WTC11 (cell line): ENCODE data around the gene RPS6KB2. TPM values are rescaled to one million over a fixed set of nuclear protein-coding genes. Genes with fewer than 3 reads are reported as not detected.

ENCODE experiments used
- ATAC-seq: fragments of 200-7000 bp; cut with Tn5 transposase; 2 replicates; pipeline ENCODE4 v1.10.0; 2021; ENCODE audit warnings: mild to moderate bottlenecking, moderate library complexity
- CTCF ChIA-PET: fragments of 300-600 bp; sonication (Branson Sonifier 250); formaldehyde crosslinking; loops from one replicate; lab custom pipeline; 2021; ENCODE audit warnings: antibody characterized with exemption; lab: Charles Lee
- POLR2A ChIA-PET: fragments of 350-600 bp; sonication (Branson Sonifier 250); formaldehyde crosslinking; loops from one replicate; lab custom pipeline; 2021; ENCODE audit warnings: antibody characterized with exemption; lab: Charles Lee
- DNase-seq: peaks from one replicate; pipeline ENCODE4 v3.0.0; 2021; ENCODE audit warnings: low spot score
- H3K27ac Mint-ChIP-seq: 2 replicates; pipeline ENCODE4 v1.8.0; 2021; ENCODE audit warnings: mixed read lengths
- H3K27me3 Mint-ChIP-seq: 2 replicates; pipeline ENCODE4 v1.8.0; 2021; ENCODE audit warnings: low read depth, mild to moderate bottlenecking, moderate library complexity, mixed read lengths
- H3K36me3 Mint-ChIP-seq: 2 replicates; pipeline ENCODE4 v1.8.0; 2021; ENCODE audit warnings: mixed read lengths
- H3K4me1 Mint-ChIP-seq: 2 replicates; pipeline ENCODE4 v1.8.0; 2022; ENCODE audit warnings: mixed read lengths
- H3K4me3 Mint-ChIP-seq: 2 replicates; pipeline ENCODE4 v1.8.0; 2021; ENCODE audit warnings: mild to moderate bottlenecking, moderate library complexity, mixed read lengths
- H3K9me3 Mint-ChIP-seq: 2 replicates; pipeline ENCODE4 v1.8.0; 2021; ENCODE audit warnings: mixed read lengths
- CTCF ChIP-seq: fragments of 200-600 bp; IDR thresholded peaks from 2 replicates; pipeline ENCODE4 v1.8.0; 2022; ENCODE audit warnings: antibody characterized with exemption
- ETV6 ChIP-seq: sonication (generic); formaldehyde crosslinking; IDR thresholded peaks from 2 replicates; pipeline ENCODE4 v1.8.1; 2022; ENCODE audit warnings: mild to moderate bottlenecking, missing genetic modification reagents
- MAX ChIP-seq: sonication (generic); formaldehyde crosslinking; IDR thresholded peaks from 2 replicates; pipeline ENCODE4 v1.8.0; 2022; ENCODE audit warnings: mild to moderate bottlenecking, missing genetic modification reagents
- OVOL2 ChIP-seq: fragments of 250-450 bp; sonication (Bioruptor Pico); IDR thresholded peaks from 2 replicates; pipeline ENCODE4 v1.9.0; 2021; ENCODE audit warnings: mild to moderate bottlenecking, borderline replicate concordance
- PREB ChIP-seq: sonication (generic); formaldehyde crosslinking; IDR thresholded peaks from 2 replicates; pipeline ENCODE4 v1.8.1; 2022; ENCODE audit warnings: mild to moderate bottlenecking, missing genetic modification reagents, moderate library complexity, borderline replicate concordance
- ZMAT4 ChIP-seq: fragments of 250-450 bp; sonication (Bioruptor Pico); IDR thresholded peaks from 2 replicates; pipeline ENCODE4 v1.9.0; 2021; ENCODE audit warnings: mild to moderate bottlenecking
- ZNF121 ChIP-seq: sonication (generic); formaldehyde crosslinking; IDR thresholded peaks from 2 replicates; pipeline ENCODE4 v1.8.0; 2023; ENCODE audit warnings: missing genetic modification reagents
- ZNF263 ChIP-seq: sonication (generic); formaldehyde crosslinking; IDR thresholded peaks from 2 replicates; pipeline ENCODE4 v1.8.1; 2022; ENCODE audit warnings: low read depth, mild to moderate bottlenecking, moderate library complexity, missing genetic modification reagents
- ZNF512 ChIP-seq: sonication (generic); formaldehyde crosslinking; IDR thresholded peaks from 2 replicates; pipeline ENCODE4 v1.8.1; 2022; ENCODE audit warnings: missing genetic modification reagents, borderline replicate concordance
- total RNA-seq: library from RNA; stranded (reverse); gene quantifications from 3 replicates; pipeline ENCODE4 v1.2.3, GENCODE V29; 2021

Gene RPS6KB2
- total RNA-seq, 1 experiment from 2014 or later: 54.7 TPM

GRCh38 chr11:67379061-67380058 is 48.9 kb upstream of the RPS6KB2 start:
- Mint-ChIP-seq H3K4me3 (no peak overlapping the region), H3K27ac (no peak overlapping the region), H3K27me3 (peaks cover 68% of the 10 kb centered on the region), H3K36me3 (no peaks in the 10 kb centered on the region), H3K4me1 (peaks cover 28% of the 10 kb centered on the region), H3K9me3 (no peaks in the 10 kb centered on the region)
- POLR2A ChIA-PET: interaction anchor here (1.2 kb wide), 1 partner anchor 10 kb away, joined by 3 read pairs; no protein-coding TSS in a partner anchor
- TF ChIP-seq OVOL2: no peak
- TF ChIP-seq ZNF263: 0 out of 2 replicates have a peak, but pooled peaks have one; percentile 39
- CTCF ChIA-PET: interaction anchor here (0.9 to 25.7 kb wide), 9 partner anchors 8 to 298 kb away, joined by 3 to 842 read pairs (median 38); partner anchors contain the start of genes CLCF1, POLD4 and RAD9A
- ATAC-seq (no peak), DNase-seq (no peak)

- ChIA-PET POLR2A (interaction anchor here (0.6 to 1.5 kb wide), 2 partner anchors 8 to 28 kb away, joined by 4 to 8 read pairs; partner anchors contain the start of gene POLD4), CTCF (interaction anchor here (0.6 to 25.7 kb wide), 27 partner anchors 8 to 626 kb away, joined by 3 to 842 read pairs (median 6); partner anchors contain the start of genes CLCF1, POLD4, PPP1CA and RAD9A)
- H3K27ac Mint-ChIP-seq: no peak overlapping the region
- DNase-seq: no peak
- H3K4me3 Mint-ChIP-seq: no peak overlapping the region
- H3K36me3 Mint-ChIP-seq: no peaks in the 10 kb centered on the region
- ATAC-seq: no peak
- no peaks in the 10 kb centered on the region for H3K9me3 Mint-ChIP-seq
- peaks cover 63% of the 10 kb centered on the region for H3K27me3 Mint-ChIP-seq
- no peak for TF ChIP-seq PREB (CRISPR knock-in tag)
- peaks cover 14% of the 10 kb centered on the region for H3K4me1 Mint-ChIP-seq
Measured at GRCh38 chr11:67381244-67381972, 46.9 kb upstream of the RPS6KB2 start.

GRCh38 chr11:67382276-67383136 is 45.8 kb upstream of the RPS6KB2 start:
- Mint-ChIP-seq H3K4me3 (no peak overlapping the region), H3K4me1 (peaks cover 17% of the 10 kb centered on the region), H3K36me3 (no peaks in the 10 kb centered on the region), H3K27me3 (peaks cover 52% of the 10 kb centered on the region), H3K9me3 (no peaks in the 10 kb centered on the region), H3K27ac (no peak overlapping the region; the same call in 1 of the 2 replicates)
- TF ChIP-seq ZNF512 (CRISPR knock-in tag) (no peak), MAX (no peak), CTCF (peak; percentile 90), ZMAT4 (CRISPR knock-in tag) (no peak), ZNF121 (CRISPR knock-in tag) (0 out of 2 replicates have a peak, but pooled peaks have one; percentile 16), ETV6 (CRISPR knock-in tag) (0 out of 2 replicates have a peak, but pooled peaks have one; percentile 19)
- CTCF ChIA-PET: interaction anchor here (0.6 to 25.7 kb wide), 43 partner anchors 9 to 916 kb away, joined by 3 to 842 read pairs (median 5); partner anchors contain the start of genes CLCF1, NUDT8, POLD4 and PPP1CA
- peak; percentile 85 for ATAC-seq
- POLR2A ChIA-PET: interaction anchor here (0.7 to 1.5 kb wide), 3 partner anchors 8 to 54 kb away, joined by 3 to 8 read pairs (median 4); partner anchors contain the start of gene POLD4
- DNase-seq: peak; percentile 90
